GM21717 (cell line): ENCODE results near the gene POLE3.
"Not testable (repeated sequence)": the region's sequence is repeated elsewhere in the genome, so short reads cannot be mapped to it uniquely, and the experiment has no call there.

Experiments used
- ATAC-seq: cut with Tn5 transposase; IDR thresholded peaks from one replicate; pipeline ENCODE4 v1.9.1; 2021; ENCODE audit warnings: mild to moderate bottlenecking, moderate library complexity; ENCODE audit not compliant: unreplicated experiment

The POLE3 gene

DNA sequence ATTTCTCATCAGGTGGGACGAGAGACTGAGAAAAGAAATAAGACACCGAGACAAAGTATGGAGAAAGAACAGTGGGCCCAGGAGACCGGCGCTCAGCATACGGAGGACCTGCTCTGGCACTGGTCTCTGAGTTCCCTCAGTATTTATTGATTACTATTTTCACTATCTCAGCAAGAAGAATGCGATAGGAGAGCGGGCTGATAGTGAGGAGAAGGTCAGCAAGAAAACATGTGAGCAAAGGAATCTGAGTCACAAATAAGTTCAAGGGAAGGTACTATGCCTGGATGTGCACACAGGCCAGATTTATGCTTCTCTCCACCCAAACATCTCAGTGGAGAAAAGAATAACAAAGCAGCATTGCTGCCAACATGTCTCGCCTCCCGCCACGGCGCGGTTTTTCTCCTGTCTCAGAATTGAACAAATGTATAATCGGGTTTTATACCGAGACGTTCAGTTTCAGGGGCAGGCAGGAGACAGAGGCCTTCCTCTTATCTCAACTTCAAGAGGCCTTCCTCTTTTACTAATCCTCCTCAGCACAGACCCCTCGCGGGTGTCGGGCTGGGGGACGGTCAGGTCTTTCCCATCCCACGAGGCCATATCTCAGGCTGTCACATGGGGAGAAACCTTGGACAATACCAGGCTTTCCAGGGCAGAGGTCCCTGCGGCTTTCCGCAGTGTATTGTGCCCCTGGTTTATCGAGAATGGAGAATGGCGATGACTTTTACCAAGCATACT is 31.2 kb downstream of the POLE3 start:
- ATAC-seq: not testable (repeated sequence)

GRCh38 chr9:113376634-113377567 is 33.6 kb downstream of the POLE3 start, which contains the start of gene HDHD3:
Gene HDHD3, minus strand, starts transcription at chr9:113376986. Its CDS starts 2,632 bp downstream, at chr9:113374354.
- ATAC-seq: peak; percentile 75

DNA sequence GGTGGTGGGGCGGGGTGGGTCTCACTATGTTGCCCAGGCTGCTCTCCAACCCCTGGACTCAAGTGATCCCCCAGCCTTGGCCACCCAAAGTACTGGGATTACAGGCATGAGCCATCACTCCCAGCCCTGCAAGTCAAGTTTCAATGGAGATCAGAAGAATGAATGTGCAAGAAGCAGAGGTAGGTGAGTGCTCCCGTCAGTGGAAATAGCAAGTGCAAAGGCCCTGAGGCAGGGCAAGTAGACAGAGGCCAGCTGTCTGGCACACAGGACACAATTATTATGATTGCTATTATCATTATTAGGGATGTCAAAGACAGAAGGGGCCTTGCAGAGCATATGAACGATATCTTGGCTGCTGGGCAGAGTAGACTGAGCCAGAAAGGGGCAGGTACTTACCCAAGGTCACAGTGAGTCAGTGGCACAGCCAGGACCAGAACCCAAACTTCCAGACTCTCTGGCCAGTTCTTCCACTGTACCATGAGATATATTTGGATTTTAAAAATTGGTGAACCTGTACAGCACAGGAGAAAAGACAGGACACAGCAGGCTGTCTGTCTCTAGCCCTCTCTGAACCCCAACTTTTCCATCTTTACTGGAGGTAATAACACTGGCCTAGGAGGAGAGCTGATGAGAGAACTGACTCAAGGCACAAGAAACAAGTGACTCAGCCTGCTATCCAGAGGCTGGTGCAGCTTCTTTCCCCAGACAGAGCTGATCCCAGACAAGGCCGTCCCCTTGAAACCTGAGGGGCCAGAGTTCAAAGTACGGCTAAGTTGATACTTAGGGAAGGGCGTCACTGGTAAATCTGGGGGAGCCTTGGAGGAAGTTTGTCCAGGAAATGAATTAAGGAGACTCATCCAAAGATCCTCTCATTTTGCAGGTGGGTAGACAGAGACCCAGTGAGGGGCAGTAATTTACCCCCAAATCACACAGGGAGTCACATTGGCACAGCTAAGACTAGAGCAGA is 35.1 kb downstream of the POLE3 start:
- ATAC-seq: no peak

DNA sequence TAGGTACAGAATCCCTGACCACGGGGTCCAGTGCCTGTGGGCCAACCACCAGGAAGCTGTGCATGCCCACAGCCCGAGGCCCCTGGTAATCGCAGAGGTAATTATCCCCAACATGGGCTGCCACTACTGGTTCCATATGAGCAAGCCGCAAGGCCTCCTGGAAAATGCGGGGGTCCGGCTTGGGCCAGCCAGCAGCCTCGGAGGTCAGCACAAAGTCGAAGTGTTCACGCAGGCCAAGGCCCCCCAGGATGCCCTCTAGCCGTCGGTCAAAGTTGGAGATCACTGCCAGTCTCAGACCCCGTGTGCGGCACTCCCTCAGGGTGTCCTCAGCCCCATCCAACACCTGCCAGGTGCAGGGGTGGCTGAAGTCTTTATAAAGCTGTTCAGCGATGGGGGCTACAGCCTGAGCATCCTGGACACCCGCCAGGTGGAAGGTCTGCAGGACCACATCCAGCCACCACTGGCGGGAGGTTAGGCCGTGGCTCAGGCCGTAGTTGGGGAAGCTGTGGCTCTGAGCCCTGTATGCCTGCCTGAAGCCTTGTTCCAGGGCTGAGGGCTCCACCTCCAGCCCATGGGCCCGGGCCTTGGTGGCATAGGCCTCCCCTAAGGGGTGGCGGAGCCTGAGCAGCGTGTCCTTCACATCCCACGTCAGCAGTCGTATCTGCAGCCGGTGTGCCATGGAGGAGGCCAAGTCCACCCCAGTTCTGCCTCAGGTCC is 36.6 kb downstream of the POLE3 start:
- ATAC-seq: no peak

DNA sequence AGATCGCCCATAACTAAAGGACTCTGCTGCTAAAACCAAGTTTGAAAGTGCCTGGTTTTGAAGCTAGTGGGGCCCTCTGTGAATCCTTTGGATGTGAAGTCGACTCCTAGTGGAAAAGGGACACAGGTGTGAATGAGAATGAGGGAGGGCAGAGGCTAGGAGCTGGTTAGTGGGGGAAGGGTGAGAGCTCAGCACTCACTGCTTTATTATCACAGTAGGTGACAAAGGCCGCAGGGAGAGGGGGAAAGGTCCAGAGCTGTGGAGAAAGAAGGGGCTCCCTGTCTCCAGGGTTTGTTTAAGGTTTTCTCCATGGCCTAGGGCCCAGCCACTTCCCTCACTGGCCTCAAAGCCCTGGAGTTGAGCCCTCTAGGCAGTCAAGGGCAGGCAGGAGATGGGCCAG is 37.2 kb downstream of the POLE3 start:
- ATAC-seq: no peak

DNA sequence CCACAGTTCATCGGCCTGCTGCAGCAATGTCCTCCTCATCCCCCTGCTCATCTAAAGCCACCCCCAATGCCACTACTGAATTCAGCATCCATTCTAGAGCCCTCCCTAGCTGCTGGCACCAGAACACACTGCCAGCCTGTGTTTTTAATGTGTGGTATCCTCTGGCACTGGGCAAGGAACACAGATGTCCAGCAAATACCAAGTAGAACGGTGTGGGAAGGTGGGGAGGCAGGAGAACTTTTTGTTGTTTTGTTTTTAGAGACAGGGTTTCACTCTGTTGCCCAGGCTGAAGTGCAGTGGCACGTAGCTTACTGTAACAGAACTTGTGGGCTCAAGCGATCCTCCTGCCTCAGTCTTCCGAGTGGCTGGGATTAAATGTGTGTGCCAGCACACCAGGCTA is 38.4 kb downstream of the POLE3 start:
- no peak for ATAC-seq

- ATAC-seq: no peak
Measured at GRCh38 chr9:113370806-113371325, 39.6 kb downstream of the POLE3 start.

GRCh38 chr9:113369855-113370140 is 40.7 kb downstream of the POLE3 start:
- no peak for ATAC-seq

GRCh38 chr9:113368982-113369854 is 41.3 kb downstream of the POLE3 start:
- ATAC-seq: no peak

GRCh38 chr9:113368348-113368981 is 42.0 kb downstream of the POLE3 start:
- ATAC-seq: no peak

- ATAC-seq: not testable (repeated sequence)
Measured at GRCh38 chr9:113365652-113366051, 44.8 kb downstream of the POLE3 start.

DNA sequence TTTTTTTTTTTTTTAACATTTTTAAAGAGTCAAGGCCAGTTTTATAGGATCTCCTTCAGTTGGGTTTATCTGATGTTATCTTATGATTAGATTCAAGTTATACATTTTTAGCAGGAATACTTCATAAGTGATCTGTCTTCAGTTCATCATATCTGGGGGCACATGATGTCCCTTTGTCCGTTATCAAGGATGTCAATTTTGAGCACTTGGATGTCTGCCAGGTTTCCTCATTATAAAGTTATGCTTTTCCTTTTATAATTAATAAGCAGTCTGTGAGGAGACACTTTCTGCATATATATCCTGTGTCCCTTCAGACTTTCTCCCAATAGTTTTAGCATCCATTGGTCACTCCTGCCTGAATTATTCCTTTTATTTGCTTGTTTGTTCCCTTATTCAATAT is 45.5 kb downstream of the POLE3 start:
- no peak for ATAC-seq

GRCh38 chr9:113363336-113363735 is 47.1 kb downstream of the POLE3 start:
- no peak for ATAC-seq

- ATAC-seq: no peak
Measured at GRCh38 chr9:113361304-113362018, 49.0 kb downstream of the POLE3 start.

DNA sequence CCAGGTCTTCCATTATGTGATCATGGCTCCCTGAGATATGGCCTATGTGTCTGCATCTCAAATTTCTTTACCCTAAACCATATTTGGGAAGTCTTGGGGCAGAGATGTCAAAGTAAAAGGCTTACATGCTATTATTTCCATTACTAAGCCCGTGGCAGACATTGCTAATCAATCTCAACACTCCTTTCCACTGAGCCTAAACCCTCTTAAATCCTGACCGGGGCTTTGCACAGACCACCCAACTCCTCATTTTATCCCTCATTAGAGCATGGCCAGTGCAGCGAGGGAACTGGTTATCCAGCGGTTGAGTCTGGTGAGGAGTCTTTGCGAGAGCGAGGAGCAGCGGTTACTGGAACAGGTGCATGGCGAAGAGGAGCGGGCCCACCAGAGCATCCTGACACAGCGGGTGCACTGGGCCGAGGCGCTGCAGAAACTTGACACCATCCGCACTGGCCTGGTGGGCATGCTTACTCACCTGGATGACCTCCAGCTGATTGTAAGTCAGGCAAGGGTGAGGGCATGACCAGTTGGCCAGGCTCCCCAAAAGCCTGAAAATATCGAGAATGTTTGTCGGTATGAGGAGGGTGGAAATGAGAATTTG is 50.1 kb downstream of the POLE3 start:
- no peak for ATAC-seq

GRCh38 chr9:113359385-113359784 is 51.1 kb downstream of the POLE3 start:
- ATAC-seq: no peak
